ENCODE data around the gene ATP6V1B1.

GRCh38 chr2:70894765-70895164 is 40.9 kb upstream of the ATP6V1B1 start:
- TF ChIP-seq CTBP1 (IDR thresholded peaks at IDR 0.05; ENCODE audit: borderline replicate concordance) (no peak), FOXM1 (IDR thresholded peaks at IDR 0.05; ENCODE audit: borderline replicate concordance) (no peak), FOXK2 (IDR thresholded peaks at IDR 0.05) (no peak)

All from HEK293T (cell line).